Heart left ventricle (tissue), 16 donors: ENCODE data around the gene PCGF1. TPM values are rescaled to one million over a fixed set of nuclear protein-coding genes. Genes with fewer than 3 reads are reported as not detected.

Experiments
- ATAC-seq, 4 donors: fragments of 200-7000 bp; cut with Tn5 transposase; one replicate each; pipeline ENCODE4 v1.9.1; 2020 to 2022; ENCODE audit warnings: moderate library complexity in 4 of 4, mild to moderate bottlenecking in 3 of 4, moderate number of reproducible peaks in 1 of 4
- DNase-seq, 5 donors: peaks; one replicate each; pipeline ENCODE4 v3.0.0-alpha.2; 2020
- H3K27ac ChIP-seq, 12 donors: fragments of 200-600 bp; sonication (generic) in 4 of 12; one replicate each; pipeline versions ENCODE4 v1.5.0 to v1.8.0; 2016 to 2022; ENCODE audit warnings: mild to moderate bottlenecking in 2 of 12
- H3K27me3 ChIP-seq, 9 donors: fragments of 200-600 bp; sonication (generic) in 2 of 9; one replicate each; pipeline versions ENCODE4 v1.5.1 to v1.8.0; 2016 to 2022; ENCODE audit warnings: mild to moderate bottlenecking in 3 of 9
- H3K36me3 ChIP-seq, 9 donors: fragments of 200-600 bp; sonication (generic) in 2 of 9; one replicate each; pipeline versions ENCODE4 v1.5.0 to v1.8.0; 2018 to 2022; ENCODE audit warnings: mild to moderate bottlenecking in 2 of 9
- H3K4me1 ChIP-seq, 12 donors: fragments of 200-600 bp; sonication (generic) in 4 of 12; one replicate each; pipeline versions ENCODE4 v1.5.0 to v1.8.0; 2016 to 2022; ENCODE audit warnings: mild to moderate bottlenecking in 3 of 12
- H3K4me3 ChIP-seq, 12 donors: fragments of 200-600 bp; sonication (generic) in 4 of 12; one replicate each; pipeline versions ENCODE4 v1.5.0 to v1.8.0; 2017 to 2022; ENCODE audit warnings: mild to moderate bottlenecking in 9 of 12, moderate library complexity in 4 of 12
- H3K9me3 ChIP-seq, 12 donors: fragments of 200-600 bp; sonication (generic) in 4 of 12; one replicate each; pipeline versions ENCODE4 v1.5.0 to v1.8.0; 2016 to 2022; ENCODE audit warnings: mild to moderate bottlenecking in 1 of 12
- POLR2A ChIP-seq, 2 donors: fragments of 450-650 bp; IDR thresholded peaks; one replicate each; pipeline ENCODE4 v1.6.1; 2017; ENCODE audit warnings: antibody characterized with exemption in 2 of 2, mild to moderate bottlenecking in 2 of 2, moderate library complexity in 2 of 2
- WGBS, 4 donors: extraction: QIAGEN DNeasy Blood & Tissue Kit in 2 of 4; methylation state at CpG; one replicate each; pipeline versions ENCODE4 v1.1.5 to v1.1.7; 2013 to 2018; 5-methylcytosine and 5-hydroxymethylcytosine counted together
- intact Hi-C, 10 donors: fragments of 100-400 bp; cut with DNase I; formaldehyde crosslinking; loops; one replicate each; pipeline versions ENCODE4 v1.11.1 to v1.14.2; 2022
- polyA plus RNA-seq, 2 donors: library from polyadenylated mRNA; stranded (reverse); fragments of 200-250 nt; gene quantifications; one replicate each; pipeline ENCODE4 v1.2.3, GENCODE V29; 2013
- total RNA-seq, 9 donors: library from RNA; depleted of rRNA in 2 of 9; stranded (reverse); fragments of >200 nt in 2 of 9; fragmentation: NEBNext Ultra II Directional in 3 of 9; extraction: Animal tissue kit (Norgen Biotek cat#: 25700) in 3 of 9; gene quantifications; one replicate each; pipeline versions ENCODE4 v1.1.0 to v1.2.4, GENCODE V29; 2016 to 2023
- TF ChIP-seq, protein P1 (sequence below), 12 donors: fragments of 200-600 bp; sonication (generic) in 4 of 12; IDR thresholded peaks; one replicate each; pipeline versions ENCODE4 v1.5.0 to v1.8.0; 2018 to 2022; ENCODE audit warnings: antibody characterized with exemption in 12 of 12, mild to moderate bottlenecking in 5 of 12
- donor health status: ischemic (EF 13 %, LVEDD 7.1; RV severe dilation, severe dysfunction).
- donor health status: healthy with polysubstance abuse.
- donor health status: DM: no; HTN: yes; CAD: no.
- donor health status: DM: no; HTN: no; CAD: no.
- donor health status: ischemic (EF 25% LVEDD 6.9; RV normal size, moderate dysfunction).
- donor health status: ischemic (EF 25% LVEDD 5.7; RV mildly dilated, moderate dysfunction).
- donor health status: healthy.
- donor health status: DM: yes; HTN: yes; CAD: no.
- donor health status: ischemic (EF 35%, LVEDD 5.7; RV mildly dilated, moderate dysfunction).
- donor health status: nonischemic (EF 11% LVEDD 7.7; RV severe dilation, severe dysfunction).
- donor health status: DM: yes; HTN: yes; CAD: no.
- donor health status: PGD.
- donor health status: ischemic (EF 29% LVEDD 5.4; RV normal size, mild dysfunction).
- donor health status: nonischemic (EF 23%, LVEDD 6.1; RV moderate dilation, normal function).

PCGF1 gene
- total and polyA plus RNA-seq, 11 donors, result 10.6 to 24.9 (median 19.2) TPM

DNA sequence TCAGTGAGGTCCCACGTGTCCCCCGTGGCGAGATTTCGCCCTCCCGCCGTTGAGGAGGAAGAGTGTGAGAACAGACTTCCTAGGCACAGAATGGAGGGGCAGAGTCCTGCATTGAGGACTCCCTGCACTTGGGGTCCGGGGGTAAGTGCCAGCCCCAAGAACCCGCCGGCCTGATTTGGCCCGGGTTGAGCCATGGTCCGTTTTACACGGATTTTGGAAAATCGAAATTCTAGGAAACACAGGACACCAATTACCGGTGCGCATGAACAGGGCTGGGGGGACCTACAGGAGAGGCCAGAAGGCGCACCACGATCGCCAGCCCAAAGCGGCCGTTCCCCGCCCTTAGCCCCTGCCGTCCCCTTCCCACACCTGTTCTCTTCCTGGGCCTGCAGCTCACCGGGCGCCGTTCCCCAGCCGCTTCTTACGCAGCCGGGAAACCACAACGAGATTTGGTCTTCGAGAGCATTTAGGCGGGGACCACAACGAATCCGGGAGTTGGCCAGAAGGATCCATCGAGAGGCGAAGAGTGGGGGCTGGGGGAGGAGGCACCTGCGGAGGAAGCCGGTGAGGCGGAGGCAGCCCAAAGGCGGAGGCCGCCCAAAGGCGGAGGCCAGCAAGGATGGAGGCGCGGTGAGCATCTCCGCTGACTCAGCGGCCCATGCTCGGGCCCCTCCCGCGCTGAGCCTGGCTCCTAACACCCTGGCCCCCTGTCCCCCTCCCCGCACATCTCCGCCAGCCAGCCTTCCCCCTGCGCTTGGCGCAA is 6.3 kb upstream of the PCGF1 start:
- 4 to 7% (median 6%) methylated on average over 41 to 52 of the region's 52 CpGs for whole genome bisulfite sequencing, 4 donors
- DNase-seq (peak in 1 of 5 donors; percentile 5), ATAC-seq (no peak)
- Histone ChIP-seq H3K27ac (no peak overlapping the region), H3K4me3 (peak overlapping the region in 3 of 12 donors; percentile 4 to 39 (median 16)), H3K4me1 (peaks cover 0 to 38% (median 22%) of the 10 kb centered on the region in 12 donors), H3K9me3 (no peaks in the 10 kb centered on the region), H3K27me3 (peaks cover 60 to 97% (median 86%) of the 10 kb centered on the region in 9 donors), H3K36me3 (no peaks in the 10 kb centered on the region)
- no peak for TF ChIP-seq POLR2A (IDR thresholded peaks at IDR 0.05)
- TF ChIP-seq, protein P1, sequence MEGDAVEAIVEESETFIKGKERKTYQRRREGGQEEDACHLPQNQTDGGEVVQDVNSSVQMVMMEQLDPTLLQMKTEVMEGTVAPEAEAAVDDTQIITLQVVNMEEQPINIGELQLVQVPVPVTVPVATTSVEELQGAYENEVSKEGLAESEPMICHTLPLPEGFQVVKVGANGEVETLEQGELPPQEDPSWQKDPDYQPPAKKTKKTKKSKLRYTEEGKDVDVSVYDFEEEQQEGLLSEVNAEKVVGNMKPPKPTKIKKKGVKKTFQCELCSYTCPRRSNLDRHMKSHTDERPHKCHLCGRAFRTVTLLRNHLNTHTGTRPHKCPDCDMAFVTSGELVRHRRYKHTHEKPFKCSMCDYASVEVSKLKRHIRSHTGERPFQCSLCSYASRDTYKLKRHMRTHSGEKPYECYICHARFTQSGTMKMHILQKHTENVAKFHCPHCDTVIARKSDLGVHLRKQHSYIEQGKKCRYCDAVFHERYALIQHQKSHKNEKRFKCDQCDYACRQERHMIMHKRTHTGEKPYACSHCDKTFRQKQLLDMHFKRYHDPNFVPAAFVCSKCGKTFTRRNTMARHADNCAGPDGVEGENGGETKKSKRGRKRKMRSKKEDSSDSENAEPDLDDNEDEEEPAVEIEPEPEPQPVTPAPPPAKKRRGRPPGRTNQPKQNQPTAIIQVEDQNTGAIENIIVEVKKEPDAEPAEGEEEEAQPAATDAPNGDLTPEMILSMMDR (IDR thresholded peaks at IDR 0.05), result no peak
- intact Hi-C loops, result no loop called here

DNA sequence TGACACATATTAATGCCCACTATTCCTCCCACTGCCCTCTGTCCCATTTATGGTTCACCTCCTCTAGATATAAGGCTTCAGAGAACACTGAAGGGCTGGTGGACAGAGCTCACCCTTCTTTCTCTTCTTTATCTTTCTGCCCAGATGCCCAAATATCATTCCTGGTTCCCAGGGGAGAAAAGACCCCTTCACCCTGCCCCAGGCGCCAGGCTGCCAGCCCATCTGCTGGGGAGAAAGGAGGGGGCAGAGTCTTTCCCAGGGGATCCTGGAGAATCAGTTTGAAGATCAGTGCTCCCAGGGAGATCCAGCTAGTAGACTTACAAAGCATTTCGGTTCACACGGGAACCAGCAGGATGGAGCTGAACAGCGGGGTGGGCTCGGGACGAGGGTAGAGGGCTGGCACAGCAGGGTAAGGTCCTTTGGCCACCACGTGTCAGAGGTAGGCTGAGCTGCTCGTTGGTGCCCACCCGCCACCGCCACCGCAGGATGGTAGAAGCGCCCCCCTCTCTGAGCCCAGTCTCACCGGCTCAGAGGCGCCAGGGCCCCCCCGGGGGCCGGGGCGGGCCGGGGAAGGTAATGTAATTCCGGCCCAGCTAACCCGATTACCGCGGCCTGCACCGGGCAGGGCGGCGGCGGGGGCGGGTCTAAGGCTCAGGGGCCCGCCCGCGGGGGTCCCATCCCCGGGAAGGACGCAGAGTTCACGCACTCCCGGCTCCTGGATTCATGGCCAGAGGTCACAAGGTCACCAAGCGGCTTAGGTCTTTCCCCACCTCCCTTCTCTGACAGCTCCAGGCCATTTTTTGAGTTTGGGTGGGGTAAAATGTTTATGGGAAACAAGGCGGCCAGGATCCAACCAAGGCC is 5.5 kb upstream of the PCGF1 start:
- no peak for TF ChIP-seq POLR2A (IDR thresholded peaks at IDR 0.05)
- TF ChIP-seq, protein P1 (IDR thresholded peaks at IDR 0.05), result no peak

DNA sequence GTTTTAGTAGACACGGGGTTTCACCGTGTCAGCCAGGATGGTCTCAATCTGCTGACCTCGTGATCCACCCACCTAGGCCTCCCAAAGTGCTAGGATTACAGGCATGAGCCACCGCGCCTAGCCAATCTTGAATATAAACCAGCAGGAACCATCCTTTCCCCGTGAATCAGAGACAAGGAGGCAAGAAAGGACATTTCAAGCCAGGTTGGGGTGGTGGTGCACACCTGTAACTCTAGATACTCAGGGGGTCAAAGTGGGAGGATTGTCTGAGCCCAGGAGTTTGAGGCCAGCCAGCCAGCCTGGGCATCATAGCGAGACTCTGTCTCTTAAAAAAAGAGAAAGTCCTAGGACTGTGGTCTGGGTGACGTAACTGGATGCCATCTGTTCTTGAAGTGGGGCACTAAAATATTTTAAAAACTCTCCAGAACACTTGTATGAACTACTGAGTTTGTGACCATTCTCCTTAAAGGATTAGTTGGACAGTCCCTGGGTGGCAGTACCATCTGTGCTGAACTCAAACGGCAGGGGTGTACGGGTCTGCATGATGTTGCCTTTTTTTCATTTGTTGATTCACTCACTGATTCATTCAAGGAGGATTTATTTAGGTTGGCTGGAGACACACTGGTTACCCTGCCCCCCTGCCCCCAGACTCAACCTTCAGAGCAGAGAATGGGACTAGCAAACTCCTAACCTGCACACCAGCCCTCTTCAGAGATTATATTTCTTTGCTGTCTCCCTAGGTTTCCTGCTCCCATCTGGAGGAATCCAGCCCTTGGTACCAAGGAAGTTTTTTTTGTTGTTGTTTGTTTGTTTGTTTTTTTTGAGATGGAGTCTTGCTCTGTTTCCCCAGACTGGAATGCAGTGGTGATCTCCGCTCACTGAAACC is 3.9 kb upstream of the PCGF1 start:
- Histone ChIP-seq H3K9me3 (no peaks in the 10 kb centered on the region), H3K27me3 (peaks cover 42 to 79% (median 62%) of the 10 kb centered on the region in 9 donors), H3K4me3 (no peak overlapping the region), H3K4me1 (peaks cover 4 to 44% (median 30%) of the 10 kb centered on the region in 12 donors), H3K36me3 (peaks cover 0 to under 1% (median 0%) of the 10 kb centered on the region in 9 donors), H3K27ac (no peak overlapping the region)
- DNase-seq, result no peak
- no peak for TF ChIP-seq POLR2A (IDR thresholded peaks at IDR 0.05)
- TF ChIP-seq, protein P1 (IDR thresholded peaks at IDR 0.05), result no peak
- ATAC-seq, result no peak
- intact Hi-C loops, result no loop called here
- 33 to 51% (median 34%) methylated on average over 11 of the region's 11 CpGs for WGBS, 4 donors

More for the DNA sequence above, 5.5 kb upstream of the PCGF1 start:
- 4 to 11% (median 6%) methylated on average over 9 to 36 of the region's 36 CpGs for WGBS, 4 donors
- Histone ChIP-seq H3K27ac (no peak overlapping the region), H3K27me3 (peaks cover 55 to 91% (median 79%) of the 10 kb centered on the region in 9 donors), H3K36me3 (no peaks in the 10 kb centered on the region), H3K4me3 (no peak overlapping the region), H3K4me1 (peaks cover 0 to 44% (median 26%) of the 10 kb centered on the region in 12 donors), H3K9me3 (no peaks in the 10 kb centered on the region)
- intact Hi-C loops, result no loop called here
- DNase-seq (peak in 1 of 5 donors; percentile 7), ATAC-seq (no peak)
